ENCODE measurements around the gene FOXF1. TPM values are rescaled to one million over a fixed set of nuclear protein-coding genes. Genes with fewer than 3 reads are reported as not detected.

FOXF1 gene
- total RNA-seq, 1 donor from 2014 or later: not detected

GRCh38 chr16:86495357-86495701 lies 15.0 kb upstream of the FOXF1 start:
- Mint-ChIP-seq H3K9me3 (ENCODE audit: unreplicated experiment) (no peaks in the 10 kb centered on the region), H3K4me3 (ENCODE audit: unreplicated experiment) (no peak overlapping the region), H3K27ac (ENCODE audit: unreplicated experiment) (no peak overlapping the region), H3K4me1 (ENCODE audit: unreplicated experiment) (peaks cover 7% of the 10 kb centered on the region), H3K36me3 (ENCODE audit: unreplicated experiment) (no peaks in the 10 kb centered on the region), H3K27me3 (ENCODE audit: unreplicated experiment) (peaks cover 87% of the 10 kb centered on the region)
- no peak for TF ChIP-seq CTCF (IDR thresholded peaks at IDR 0.05)
- DNase-seq (ENCODE audit: extremely low spot score, unreplicated experiment): no peak

GRCh38 chr16:86495756-86496261 lies 14.5 kb upstream of the FOXF1 start:
- Mint-ChIP-seq H3K9me3 (ENCODE audit: unreplicated experiment) (no peaks in the 10 kb centered on the region), H3K4me3 (ENCODE audit: unreplicated experiment) (no peak overlapping the region), H3K27ac (ENCODE audit: unreplicated experiment) (no peak overlapping the region), H3K27me3 (ENCODE audit: unreplicated experiment) (peaks cover 88% of the 10 kb centered on the region), H3K36me3 (ENCODE audit: unreplicated experiment) (no peaks in the 10 kb centered on the region), H3K4me1 (ENCODE audit: unreplicated experiment) (peaks cover 7% of the 10 kb centered on the region)
- no peak for TF ChIP-seq CTCF (IDR thresholded peaks at IDR 0.05)
- no peak for DNase-seq (ENCODE audit: extremely low spot score, unreplicated experiment)

- Mint-ChIP-seq H3K36me3 (ENCODE audit: unreplicated experiment) (no peaks in the 10 kb centered on the region), H3K27me3 (ENCODE audit: unreplicated experiment) (peaks cover 88% of the 10 kb centered on the region), H3K9me3 (ENCODE audit: unreplicated experiment) (no peaks in the 10 kb centered on the region), H3K27ac (ENCODE audit: unreplicated experiment) (no peak overlapping the region), H3K4me3 (ENCODE audit: unreplicated experiment) (no peak overlapping the region), H3K4me1 (ENCODE audit: unreplicated experiment) (peaks cover 7% of the 10 kb centered on the region)
- no peak for DNase-seq (ENCODE audit: extremely low spot score, unreplicated experiment)
- no peak for TF ChIP-seq CTCF (IDR thresholded peaks at IDR 0.05)
Observed at GRCh38 chr16:86496262-86496928, 13.9 kb upstream of the FOXF1 start.

- Mint-ChIP-seq H3K27ac (ENCODE audit: unreplicated experiment) (no peak overlapping the region), H3K4me3 (ENCODE audit: unreplicated experiment) (no peak overlapping the region), H3K4me1 (ENCODE audit: unreplicated experiment) (peaks cover 7% of the 10 kb centered on the region), H3K36me3 (ENCODE audit: unreplicated experiment) (no peaks in the 10 kb centered on the region), H3K9me3 (ENCODE audit: unreplicated experiment) (no peaks in the 10 kb centered on the region), H3K27me3 (ENCODE audit: unreplicated experiment) (peaks cover 87% of the 10 kb centered on the region)
- no peak for DNase-seq (ENCODE audit: extremely low spot score, unreplicated experiment)
- TF ChIP-seq CTCF (IDR thresholded peaks at IDR 0.05): no peak
Observed at GRCh38 chr16:86496929-86497461, 13.3 kb upstream of the FOXF1 start.

GRCh38 chr16:86497551-86498021 lies 12.7 kb upstream of the FOXF1 start:
- no peak for DNase-seq (ENCODE audit: extremely low spot score, unreplicated experiment)
- TF ChIP-seq CTCF (IDR thresholded peaks at IDR 0.05): no peak
- no peak overlapping the region for H3K4me3 Mint-ChIP-seq (ENCODE audit: unreplicated experiment)
- no peaks in the 10 kb centered on the region for H3K9me3 Mint-ChIP-seq (ENCODE audit: unreplicated experiment)
- no peaks in the 10 kb centered on the region for H3K36me3 Mint-ChIP-seq (ENCODE audit: unreplicated experiment)
- no peak overlapping the region for H3K27ac Mint-ChIP-seq (ENCODE audit: unreplicated experiment)
- H3K27me3 Mint-ChIP-seq (ENCODE audit: unreplicated experiment): peaks cover 87% of the 10 kb centered on the region
- peaks cover 7% of the 10 kb centered on the region for H3K4me1 Mint-ChIP-seq (ENCODE audit: unreplicated experiment)
